ENCODE data around the gene TGFBRAP1. TPM values are rescaled to one million over a fixed set of nuclear protein-coding genes. Genes with fewer than 3 reads are reported as not detected.

Gene TGFBRAP1
- total and polyA plus RNA-seq, 4 donors, result 1.8 to 10.4 (median 6.8) TPM

DNA sequence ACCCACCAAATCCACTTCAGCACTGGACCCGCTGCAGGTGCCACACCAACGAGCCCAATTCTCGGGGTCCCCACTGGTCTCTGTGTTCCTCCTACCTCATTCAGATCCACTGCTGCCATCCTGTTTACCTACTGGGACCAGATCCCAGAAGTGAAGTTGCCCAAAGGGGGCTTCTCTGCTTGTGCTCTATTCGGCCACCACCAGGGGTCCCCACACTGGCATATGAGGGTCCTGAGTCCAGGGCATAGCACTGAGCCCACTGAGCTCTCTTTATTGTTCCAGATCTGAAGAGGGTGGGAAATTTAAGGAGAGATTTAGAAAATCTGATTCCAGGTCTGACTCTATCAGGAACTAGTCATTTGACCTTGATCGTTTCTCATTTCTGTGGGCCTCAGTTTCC lies 85.6 kb downstream of the TGFBRAP1 start:
- no peak overlapping the region for H3K27ac ChIP-seq (ENCODE audit: low read depth in 1 of 2, low read length in 2 of 2)
- no peaks in the 10 kb centered on the region for H3K4me1 ChIP-seq (ENCODE audit: control insufficient read depth in 4 of 4, insufficient read depth in 4 of 4, low read length in 3 of 4)
- H3K27me3 ChIP-seq (ENCODE audit: control insufficient read depth in 4 of 4, insufficient read depth in 4 of 4, low read length in 3 of 4), result no peaks in the 10 kb centered on the region
- TF ChIP-seq NR2F2 (IDR thresholded peaks at IDR 0.05) (no peak), FOXA2 (IDR thresholded peaks at IDR 0.05) (no peak), RAD21 (IDR thresholded peaks at IDR 0.05) (no peak), YY1 (IDR thresholded peaks at IDR 0.05) (no peak), FOXA1 (IDR thresholded peaks at IDR 0.05) (no peak), RXRA (IDR thresholded peaks at IDR 0.05) (no peak), TAF1 (conservative IDR thresholded peaks at IDR 0.05) (no peak), HNF4A (conservative IDR thresholded peaks at IDR 0.05) (no peak), GABPA (IDR thresholded peaks at IDR 0.05 in 1 of 2, conservative IDR thresholded peaks at IDR 0.05 in 1 of 2) (no peak), SP1 (IDR thresholded peaks at IDR 0.05) (no peak), JUND (IDR thresholded peaks at IDR 0.05) (no peak), HNF4G (IDR thresholded peaks at IDR 0.05) (no peak), EGR1 (IDR thresholded peaks at IDR 0.05; ENCODE audit: low read depth in 2 of 2) (no peak)
- TF ChIP-seq, protein P1, sequence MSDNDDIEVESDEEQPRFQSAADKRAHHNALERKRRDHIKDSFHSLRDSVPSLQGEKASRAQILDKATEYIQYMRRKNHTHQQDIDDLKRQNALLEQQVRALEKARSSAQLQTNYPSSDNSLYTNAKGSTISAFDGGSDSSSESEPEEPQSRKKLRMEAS (IDR thresholded peaks at IDR 0.05), result no peak
- TF ChIP-seq, protein P2, sequence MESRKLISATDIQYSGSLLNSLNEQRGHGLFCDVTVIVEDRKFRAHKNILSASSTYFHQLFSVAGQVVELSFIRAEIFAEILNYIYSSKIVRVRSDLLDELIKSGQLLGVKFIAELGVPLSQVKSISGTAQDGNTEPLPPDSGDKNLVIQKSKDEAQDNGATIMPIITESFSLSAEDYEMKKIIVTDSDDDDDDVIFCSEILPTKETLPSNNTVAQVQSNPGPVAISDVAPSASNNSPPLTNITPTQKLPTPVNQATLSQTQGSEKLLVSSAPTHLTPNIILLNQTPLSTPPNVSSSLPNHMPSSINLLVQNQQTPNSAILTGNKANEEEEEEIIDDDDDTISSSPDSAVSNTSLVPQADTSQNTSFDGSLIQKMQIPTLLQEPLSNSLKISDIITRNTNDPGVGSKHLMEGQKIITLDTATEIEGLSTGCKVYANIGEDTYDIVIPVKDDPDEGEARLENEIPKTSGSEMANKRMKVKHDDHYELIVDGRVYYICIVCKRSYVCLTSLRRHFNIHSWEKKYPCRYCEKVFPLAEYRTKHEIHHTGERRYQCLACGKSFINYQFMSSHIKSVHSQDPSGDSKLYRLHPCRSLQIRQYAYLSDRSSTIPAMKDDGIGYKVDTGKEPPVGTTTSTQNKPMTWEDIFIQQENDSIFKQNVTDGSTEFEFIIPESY (IDR thresholded peaks at IDR 0.05), result no peak
- TF ChIP-seq, protein P3, sequence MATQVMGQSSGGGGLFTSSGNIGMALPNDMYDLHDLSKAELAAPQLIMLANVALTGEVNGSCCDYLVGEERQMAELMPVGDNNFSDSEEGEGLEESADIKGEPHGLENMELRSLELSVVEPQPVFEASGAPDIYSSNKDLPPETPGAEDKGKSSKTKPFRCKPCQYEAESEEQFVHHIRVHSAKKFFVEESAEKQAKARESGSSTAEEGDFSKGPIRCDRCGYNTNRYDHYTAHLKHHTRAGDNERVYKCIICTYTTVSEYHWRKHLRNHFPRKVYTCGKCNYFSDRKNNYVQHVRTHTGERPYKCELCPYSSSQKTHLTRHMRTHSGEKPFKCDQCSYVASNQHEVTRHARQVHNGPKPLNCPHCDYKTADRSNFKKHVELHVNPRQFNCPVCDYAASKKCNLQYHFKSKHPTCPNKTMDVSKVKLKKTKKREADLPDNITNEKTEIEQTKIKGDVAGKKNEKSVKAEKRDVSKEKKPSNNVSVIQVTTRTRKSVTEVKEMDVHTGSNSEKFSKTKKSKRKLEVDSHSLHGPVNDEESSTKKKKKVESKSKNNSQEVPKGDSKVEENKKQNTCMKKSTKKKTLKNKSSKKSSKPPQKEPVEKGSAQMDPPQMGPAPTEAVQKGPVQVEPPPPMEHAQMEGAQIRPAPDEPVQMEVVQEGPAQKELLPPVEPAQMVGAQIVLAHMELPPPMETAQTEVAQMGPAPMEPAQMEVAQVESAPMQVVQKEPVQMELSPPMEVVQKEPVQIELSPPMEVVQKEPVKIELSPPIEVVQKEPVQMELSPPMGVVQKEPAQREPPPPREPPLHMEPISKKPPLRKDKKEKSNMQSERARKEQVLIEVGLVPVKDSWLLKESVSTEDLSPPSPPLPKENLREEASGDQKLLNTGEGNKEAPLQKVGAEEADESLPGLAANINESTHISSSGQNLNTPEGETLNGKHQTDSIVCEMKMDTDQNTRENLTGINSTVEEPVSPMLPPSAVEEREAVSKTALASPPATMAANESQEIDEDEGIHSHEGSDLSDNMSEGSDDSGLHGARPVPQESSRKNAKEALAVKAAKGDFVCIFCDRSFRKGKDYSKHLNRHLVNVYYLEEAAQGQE (IDR thresholded peaks at IDR 0.05), result no peak
- TF ChIP-seq, protein P4, sequence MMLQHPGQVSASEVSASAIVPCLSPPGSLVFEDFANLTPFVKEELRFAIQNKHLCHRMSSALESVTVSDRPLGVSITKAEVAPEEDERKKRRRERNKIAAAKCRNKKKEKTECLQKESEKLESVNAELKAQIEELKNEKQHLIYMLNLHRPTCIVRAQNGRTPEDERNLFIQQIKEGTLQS (IDR thresholded peaks at IDR 0.05), result no peak
- TF ChIP-seq, protein P5, sequence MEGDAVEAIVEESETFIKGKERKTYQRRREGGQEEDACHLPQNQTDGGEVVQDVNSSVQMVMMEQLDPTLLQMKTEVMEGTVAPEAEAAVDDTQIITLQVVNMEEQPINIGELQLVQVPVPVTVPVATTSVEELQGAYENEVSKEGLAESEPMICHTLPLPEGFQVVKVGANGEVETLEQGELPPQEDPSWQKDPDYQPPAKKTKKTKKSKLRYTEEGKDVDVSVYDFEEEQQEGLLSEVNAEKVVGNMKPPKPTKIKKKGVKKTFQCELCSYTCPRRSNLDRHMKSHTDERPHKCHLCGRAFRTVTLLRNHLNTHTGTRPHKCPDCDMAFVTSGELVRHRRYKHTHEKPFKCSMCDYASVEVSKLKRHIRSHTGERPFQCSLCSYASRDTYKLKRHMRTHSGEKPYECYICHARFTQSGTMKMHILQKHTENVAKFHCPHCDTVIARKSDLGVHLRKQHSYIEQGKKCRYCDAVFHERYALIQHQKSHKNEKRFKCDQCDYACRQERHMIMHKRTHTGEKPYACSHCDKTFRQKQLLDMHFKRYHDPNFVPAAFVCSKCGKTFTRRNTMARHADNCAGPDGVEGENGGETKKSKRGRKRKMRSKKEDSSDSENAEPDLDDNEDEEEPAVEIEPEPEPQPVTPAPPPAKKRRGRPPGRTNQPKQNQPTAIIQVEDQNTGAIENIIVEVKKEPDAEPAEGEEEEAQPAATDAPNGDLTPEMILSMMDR (IDR thresholded peaks at IDR 0.05; ENCODE audit: low read depth, low read length, missing input control), result no peak
- H3K36me3 ChIP-seq (ENCODE audit: control insufficient read depth in 4 of 4, insufficient read depth in 3 of 4, low read depth in 1 of 4, low read length in 3 of 4), result no peaks in the 10 kb centered on the region
- 65% methylated on average over 5 of the region's 5 CpGs for WGBS
- DNase-seq (ENCODE audit: low spot score), result no peak
- no peaks in the 10 kb centered on the region for H3K9me3 ChIP-seq (ENCODE audit: control insufficient read depth in 4 of 4, low read length in 3 of 4)
- H3K4me3 ChIP-seq (ENCODE audit: low read depth in 1 of 3, low read length in 3 of 3), result no peak overlapping the region
- no peak overlapping the region for H3K9ac ChIP-seq (ENCODE audit: low read depth in 1 of 2, low read length in 2 of 2)

Measured in liver (tissue), 9 donors.